GM12892 (cell line): ENCODE results near the gene ATP8B3.

ENCODE experiments used
- POLR2A ChIP-seq: IDR thresholded peaks from 2 replicates; pipeline ENCODE4 v1.6.1; 2011; ENCODE audit warnings: low read depth, low read length, control low read depth
- POLR2AphosphoS5 ChIP-seq: IDR thresholded peaks from 2 replicates; pipeline ENCODE4 v1.6.1; 2011; ENCODE audit warnings: low read depth, low read length, control low read depth

- TF ChIP-seq POLR2A (no peak), POLR2AphosphoS5 (no peak)
Measured at GRCh38 chr19:1758959-1759903, 52.8 kb downstream of the ATP8B3 start.
